Thyroid gland (tissue), 4 donors: Measurements from ENCODE around the gene RPRD1B.

Experiments
- CTCF ChIP-seq, 6 experiments: fragments of 200-600 bp in 3 of 6; fragments of 450-650 bp in 3 of 6; sonication (generic) in 3 of 6; IDR thresholded peaks; one replicate each; pipeline ENCODE4 v1.5.1; 2016 to 2019; ENCODE audit warnings: antibody characterized with exemption in 6 of 6, mild to moderate bottlenecking in 2 of 6, inconsistent platforms in 1 of 6, moderate library complexity in 1 of 6
- POLR2A ChIP-seq, 2 donors: fragments of 450-650 bp; IDR thresholded peaks; one replicate each; pipeline ENCODE4 v1.6.1; 2017; ENCODE audit warnings: antibody characterized with exemption in 2 of 2, mild to moderate bottlenecking in 2 of 2, moderate library complexity in 1 of 2

GRCh38 chr20:37986873-37987601 is 46.5 kb upstream of the RPRD1B start:
- TF ChIP-seq CTCF (IDR thresholded peaks at IDR 0.05) = no peak
- peak in 1 of 2 donors; percentile 68 for TF ChIP-seq POLR2A (IDR thresholded peaks at IDR 0.05)
